A172 (cell line): ENCODE measurements around the gene TIMMDC1. TPM values are rescaled to one million over a fixed set of nuclear protein-coding genes. Genes with fewer than 3 reads are reported as not detected.

Experiments
- DNase-seq: peaks from one replicate; pipeline ENCODE4 v3.0.0-alpha.2; 2015; ENCODE audit warnings: low spot score
- total RNA-seq: library from RNA; depleted of rRNA; stranded (reverse); fragments of >200 nt; shearing (Covaris generic); gene quantifications from 2 replicates; pipeline ENCODE4 v1.2.3, GENCODE V29; 2014; rRNA removed

The TIMMDC1 gene, protein sequence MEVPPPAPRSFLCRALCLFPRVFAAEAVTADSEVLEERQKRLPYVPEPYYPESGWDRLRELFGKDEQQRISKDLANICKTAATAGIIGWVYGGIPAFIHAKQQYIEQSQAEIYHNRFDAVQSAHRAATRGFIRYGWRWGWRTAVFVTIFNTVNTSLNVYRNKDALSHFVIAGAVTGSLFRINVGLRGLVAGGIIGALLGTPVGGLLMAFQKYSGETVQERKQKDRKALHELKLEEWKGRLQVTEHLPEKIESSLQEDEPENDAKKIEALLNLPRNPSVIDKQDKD
- total RNA-seq = 74.4 and 113 TPM in 2 replicates

DNA sequence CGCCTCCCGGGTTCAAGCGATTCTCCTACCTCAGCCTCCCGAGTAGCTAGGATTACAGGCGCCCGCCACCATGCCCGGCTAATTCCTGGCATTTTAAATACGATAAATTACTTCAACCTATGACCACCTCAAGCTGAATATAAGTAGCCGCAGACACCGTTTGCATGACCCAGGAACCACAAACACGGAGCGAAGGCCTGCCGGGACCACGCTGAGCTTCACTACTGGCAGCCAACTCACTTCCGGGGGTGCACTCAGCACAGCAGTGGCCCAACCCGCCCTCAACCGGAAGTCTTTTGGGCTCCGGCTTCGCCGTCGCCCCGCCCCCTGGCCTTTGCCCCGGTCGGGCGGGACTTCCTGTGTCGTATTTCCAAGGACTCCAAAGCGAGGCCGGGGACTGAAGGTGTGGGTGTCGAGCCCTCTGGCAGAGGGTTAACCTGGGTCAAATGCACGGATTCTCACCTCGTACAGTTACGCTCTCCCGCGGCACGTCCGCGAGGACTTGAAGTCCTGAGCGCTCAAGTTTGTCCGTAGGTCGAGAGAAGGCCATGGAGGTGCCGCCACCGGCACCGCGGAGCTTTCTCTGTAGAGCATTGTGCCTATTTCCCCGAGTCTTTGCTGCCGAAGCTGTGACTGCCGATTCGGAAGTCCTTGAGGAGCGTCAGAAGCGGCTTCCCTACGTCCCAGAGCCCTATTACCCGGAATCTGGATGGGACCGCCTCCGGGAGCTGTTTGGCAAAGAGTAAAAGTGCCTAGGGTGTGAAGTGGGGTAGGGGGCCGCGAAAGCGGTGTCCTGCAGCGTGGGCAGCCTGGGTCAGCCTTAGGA, at the start of gene TIMMDC1:
TSS of gene TIMMDC1 (plus strand) at position 362 of the 826 bp plus-strand sequence. CDS start at position 549, 187 bp downstream.
- DNase-seq = peak; percentile 96

DNA sequence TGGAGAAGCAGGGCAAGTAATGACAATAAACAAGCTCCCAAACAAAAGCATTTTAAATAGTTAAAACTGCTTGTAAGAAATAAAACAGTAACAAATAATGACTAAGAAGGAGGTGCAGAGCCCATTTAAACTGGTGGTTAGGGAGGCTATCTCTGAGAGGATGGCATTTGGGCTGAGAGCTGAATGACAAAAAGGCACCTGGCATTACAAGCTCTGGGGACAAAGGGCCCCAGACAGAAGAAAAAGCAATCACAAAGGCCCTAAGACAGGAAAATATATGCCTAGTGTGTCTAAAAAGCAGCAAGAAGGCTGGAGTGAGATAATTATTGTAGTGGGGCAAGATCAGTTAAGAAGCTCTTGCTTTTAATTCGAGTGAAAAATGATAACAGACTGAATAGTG, 44.5 kb upstream of the TIMMDC1 start:
- no peak for DNase-seq

DNA sequence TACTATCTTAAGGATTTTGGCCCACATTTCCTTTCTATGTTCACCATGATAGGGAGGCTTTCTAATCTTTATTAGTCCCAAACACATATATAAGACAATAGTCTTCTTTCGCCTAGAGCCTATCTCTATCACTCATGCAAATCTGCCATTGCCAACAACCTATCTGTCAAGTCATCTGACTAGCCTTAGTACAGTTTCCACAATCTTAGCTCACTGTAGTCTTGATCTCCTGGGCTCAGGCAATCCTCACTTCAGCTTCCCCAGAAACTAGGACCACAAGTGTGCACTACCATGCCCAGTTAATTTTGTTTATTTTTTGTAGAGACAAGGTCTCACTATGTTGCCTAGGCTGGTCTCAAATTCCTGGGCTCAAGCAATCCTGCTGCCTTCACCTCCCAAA, 41.9 kb upstream of the TIMMDC1 start:
- DNase-seq = no peak

DNA sequence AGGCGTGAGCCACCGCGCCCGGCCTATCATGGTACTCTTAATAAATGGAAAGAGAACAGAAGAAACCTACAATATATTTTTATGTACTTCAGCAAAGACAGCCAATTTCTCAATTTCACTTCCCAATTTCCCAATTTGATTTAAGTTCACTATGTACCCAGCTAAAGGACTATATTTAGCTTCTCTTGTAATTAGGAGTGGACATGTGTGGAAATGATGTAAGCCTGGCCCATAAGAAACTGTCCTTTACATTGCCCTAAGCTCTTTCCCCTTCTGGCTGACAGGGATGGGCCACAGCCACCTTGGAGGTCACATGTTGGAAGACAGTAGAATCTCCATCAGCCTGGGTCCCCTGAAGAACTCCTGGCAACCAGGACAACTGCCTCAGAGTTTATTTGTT, 41.1 kb upstream of the TIMMDC1 start:
- DNase-seq = no peak

DNA sequence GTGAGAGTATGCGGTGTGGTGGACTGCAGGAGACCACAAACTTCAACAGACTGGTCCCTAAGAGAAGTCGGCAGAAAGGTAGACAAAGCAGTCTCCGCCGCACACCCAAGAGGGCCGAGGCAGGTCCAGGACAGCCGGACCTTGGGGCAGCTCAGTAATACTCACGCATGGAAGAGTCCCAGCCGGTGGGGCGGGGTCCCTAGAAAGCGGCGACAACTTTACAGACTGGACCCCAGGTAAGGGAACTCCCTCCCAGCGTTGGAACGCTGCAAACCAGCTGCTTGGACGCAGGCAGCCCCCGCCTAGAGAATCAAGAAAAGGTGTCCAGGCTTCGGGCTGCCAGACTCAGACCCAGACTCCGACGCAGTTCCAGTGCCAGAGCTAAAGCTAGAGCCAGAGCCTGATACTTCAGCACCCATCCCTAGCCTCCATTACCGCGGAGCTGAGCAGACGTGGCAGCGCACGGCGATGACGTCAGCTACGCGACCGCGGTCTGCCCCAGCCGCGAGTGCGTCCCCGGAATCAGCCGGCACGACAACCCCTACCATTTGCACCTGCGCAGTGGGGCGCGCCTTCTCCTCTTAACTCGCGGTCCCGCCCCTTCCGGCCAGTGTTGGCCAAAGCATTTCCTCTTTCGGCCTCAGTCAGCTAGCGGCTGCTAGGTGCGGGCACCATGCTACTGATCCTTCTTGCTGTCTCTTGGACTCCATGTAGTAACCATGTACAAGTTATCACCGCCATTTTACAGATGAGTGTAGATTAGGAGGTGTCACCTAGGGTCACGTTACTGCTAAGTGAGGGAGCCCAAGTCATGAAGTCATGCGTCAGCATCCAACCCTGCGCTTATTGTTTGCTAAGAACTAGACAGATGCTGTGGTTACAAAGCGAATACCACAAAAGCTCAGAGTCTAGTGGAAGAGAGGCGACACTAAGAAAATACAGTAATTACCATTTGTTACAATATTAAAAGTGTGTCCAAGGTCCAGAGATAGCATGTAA, 34.9 kb upstream of the TIMMDC1 start, which contains the start of gene TMEM39A:
TSS of gene TMEM39A (minus strand) at position 445 of the 999 bp plus-strand sequence. CDS start 1,541 bp downstream, outside the sequence.
- DNase-seq = peak; percentile 98

DNA sequence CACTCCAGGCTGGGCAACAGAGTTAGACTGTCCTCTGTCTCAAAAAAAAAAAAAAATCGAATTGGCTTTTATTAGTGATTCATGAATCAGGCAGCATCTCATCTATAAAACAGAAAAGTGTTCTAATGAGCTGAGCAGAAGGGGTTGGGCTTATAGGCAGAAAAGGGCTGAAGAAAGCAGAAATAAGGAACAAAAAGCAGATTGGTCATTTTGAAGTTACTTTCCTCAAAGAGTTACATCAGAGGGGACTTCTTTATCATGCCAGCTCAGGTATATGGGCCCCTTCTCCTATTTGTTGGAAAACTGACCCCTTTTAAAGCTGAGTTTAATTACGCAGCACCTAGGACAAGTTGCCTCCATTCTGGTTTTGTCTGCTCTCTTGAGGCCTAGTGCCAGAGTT, 30.3 kb upstream of the TIMMDC1 start:
- DNase-seq = no peak

DNA sequence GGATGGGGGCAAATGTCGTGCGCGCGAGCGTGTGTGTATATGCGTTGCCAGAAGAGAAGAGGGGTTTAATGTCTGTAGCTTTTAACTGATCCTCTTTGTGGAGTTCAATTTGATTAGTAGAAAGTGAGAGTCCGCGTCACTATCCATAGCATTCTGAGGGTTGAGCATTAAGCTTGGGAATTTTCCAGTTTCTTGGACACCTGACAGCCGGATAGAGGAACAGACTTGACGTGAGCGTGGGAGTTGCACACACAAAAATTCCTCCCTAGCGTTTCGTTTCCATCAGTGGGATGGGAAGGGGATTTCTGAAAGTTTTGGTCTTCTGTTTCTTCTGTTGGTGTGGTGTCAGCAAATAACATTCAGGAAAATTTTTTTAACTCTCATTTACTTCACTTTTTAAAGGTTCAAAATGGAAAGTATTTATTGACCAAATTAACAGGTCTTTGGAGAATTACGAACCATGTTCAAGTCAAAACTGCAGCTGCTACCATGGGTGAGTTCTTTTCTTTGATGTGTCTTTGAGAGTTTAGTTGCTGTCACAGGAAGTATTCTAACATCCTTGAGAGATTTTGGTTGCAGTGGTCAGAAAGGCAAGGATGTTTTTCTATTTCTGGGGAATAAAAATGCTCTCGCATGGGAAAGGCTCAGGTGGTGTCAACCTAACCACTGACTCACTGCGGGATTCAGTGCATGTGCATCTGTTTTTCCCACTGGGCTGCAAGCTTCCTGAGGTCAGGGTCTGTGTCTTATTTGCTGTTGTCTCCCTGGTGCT, 28.7 kb upstream of the TIMMDC1 start:
- DNase-seq = peak; percentile 39

DNA sequence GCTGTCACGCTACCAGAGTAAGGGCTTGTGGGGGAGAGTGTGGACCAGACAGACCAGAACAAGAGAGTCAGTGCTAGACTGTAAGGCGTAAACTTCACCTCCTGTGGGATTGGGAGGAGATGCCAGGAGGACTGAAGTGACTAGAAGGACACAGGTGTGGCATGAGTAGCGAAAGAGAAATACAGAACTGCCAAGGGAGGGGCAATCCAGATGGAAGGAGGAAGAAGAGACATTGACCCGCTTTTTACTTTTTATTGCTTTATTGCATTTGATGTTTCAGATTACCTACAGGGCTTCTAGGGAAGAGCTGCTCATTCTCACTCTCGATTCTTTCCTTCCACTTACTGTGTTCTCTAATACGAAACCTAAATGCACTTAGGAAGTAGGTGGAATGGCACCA, 27.5 kb upstream of the TIMMDC1 start:
- DNase-seq = no peak

DNA sequence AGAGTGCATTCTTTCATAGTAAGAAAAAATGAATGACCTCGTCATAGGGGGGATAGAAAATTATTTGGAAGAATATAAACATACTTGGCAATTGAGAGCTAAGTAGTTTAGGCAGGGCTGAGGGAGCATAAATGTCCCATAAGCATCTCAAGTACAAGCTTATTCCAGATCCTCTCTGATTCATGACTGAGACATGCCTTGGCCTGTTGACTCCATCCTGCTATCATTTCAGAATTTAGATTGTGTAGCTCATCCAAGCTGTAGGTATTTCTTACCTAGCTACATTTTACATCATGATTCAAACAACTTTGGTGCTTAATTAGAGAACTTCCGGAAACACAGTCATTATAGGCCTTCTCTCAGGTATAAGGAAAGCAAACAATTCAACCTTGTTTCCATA, 17.3 kb upstream of the TIMMDC1 start:
- DNase-seq = no peak

DNA sequence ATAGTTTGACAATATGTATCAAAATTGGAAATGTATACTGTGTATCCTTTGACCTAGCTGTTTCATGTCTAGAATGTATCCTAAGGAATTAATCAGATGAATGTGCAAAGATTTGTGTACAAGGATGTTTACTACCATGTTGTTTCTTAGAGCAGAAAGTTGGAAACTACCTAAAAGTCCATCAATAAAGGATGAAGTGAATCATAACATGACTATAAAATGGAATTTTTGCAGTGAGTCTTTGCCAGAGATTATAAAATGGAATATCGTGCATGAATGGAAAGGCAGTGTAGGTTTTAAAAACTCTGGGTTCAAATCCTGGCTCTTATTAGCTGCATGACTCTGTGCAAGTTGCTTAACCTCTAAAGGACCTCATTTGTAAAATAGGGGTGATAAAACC, 15.2 kb upstream of the TIMMDC1 start:
- no peak for DNase-seq

DNA sequence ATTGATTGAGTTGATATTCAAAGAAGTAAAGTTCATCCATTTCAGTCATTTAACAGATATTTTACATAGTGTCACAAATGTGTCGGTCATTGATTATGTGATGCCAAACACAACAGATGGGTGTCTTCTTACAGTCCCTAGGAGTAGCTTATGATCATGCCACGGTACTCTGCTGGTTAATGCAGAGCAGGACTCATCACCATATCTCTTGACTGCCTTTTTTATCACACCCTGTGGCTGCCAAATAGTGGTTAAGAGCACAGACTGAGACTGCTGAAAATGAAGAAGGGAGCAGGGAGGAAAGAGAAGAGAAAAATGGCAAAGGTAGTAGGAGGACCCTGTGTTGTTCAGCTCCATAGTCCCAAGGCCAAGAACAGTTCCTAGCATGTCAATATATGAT, 12.8 kb upstream of the TIMMDC1 start:
- no peak for DNase-seq

DNA sequence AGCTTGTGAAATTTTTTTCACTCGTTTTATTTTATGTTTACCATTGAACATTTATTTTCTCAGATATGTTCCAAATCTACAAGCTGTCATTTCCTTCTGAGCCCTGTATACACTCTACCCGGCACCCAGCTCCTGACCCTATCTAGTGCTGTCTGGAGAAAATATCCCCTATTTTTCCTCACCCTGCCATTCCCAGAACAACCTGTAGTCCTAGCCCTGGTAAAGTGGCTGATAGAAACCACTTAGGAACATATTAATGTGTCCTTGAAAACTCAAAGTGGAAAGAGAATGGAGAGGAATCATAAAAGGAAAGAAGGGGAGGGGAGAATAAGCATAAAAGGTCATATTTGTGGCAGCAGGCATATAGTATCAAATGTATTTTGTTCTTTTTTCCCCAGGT, 8.2 kb upstream of the TIMMDC1 start:
- no peak for DNase-seq

DNA sequence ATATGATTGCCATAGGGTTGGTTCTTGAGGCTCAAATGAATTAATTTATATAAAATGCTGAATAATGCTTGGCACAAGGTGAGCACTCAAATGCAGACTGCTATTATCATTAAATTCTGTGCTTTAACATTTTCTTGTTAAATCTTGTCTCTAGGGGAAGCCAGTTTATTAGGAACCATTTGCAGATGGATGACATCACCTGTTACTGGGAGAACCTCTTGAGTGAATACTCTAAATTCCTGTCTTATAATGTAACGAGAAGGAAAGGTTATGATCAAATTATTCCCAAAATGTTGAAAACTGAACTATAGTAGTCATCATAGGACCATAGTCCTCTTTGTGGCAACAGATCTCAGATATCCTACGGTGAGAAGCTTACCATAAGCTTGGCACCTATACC, 6.2 kb upstream of the TIMMDC1 start:
- no peak for DNase-seq

DNA sequence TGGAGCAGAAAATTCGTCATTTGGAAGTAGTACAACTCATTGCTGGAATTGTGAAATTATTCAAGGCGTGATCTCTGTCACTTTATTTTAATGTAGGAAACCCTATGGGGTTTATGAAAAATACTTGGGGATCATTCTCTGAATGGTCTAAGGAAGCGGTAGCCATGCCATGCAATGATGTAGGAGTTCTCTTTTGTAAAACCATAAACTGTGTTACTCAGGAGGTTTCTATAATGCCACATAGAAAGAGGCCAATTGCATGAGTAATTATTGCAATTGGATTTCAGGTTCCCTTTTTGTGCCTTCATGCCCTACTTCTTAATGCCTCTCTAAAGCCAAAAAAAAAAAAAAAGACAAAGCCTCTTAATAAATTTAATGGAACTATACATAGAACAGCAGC, 5.5 kb upstream of the TIMMDC1 start:
- DNase-seq = no peak

DNA sequence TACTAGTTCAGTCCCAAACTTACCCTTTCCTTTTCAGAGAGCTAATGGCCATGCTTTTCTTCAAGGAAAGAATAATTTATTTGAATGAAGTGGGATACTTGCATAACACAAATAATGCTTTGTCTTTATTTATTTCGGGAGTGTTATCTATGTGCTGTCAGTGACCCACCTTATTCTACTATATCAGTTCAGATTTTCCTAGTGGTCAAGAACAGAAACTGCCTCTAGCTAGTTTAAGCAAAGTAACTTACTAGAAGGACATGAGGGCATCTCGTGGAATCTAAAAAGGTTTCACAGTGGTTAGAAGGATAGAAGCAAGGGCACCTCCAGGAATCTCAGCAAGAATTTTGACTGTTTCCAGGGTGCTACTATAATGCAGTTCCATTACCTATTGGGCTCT, 3.8 kb upstream of the TIMMDC1 start:
- DNase-seq = no peak

DNA sequence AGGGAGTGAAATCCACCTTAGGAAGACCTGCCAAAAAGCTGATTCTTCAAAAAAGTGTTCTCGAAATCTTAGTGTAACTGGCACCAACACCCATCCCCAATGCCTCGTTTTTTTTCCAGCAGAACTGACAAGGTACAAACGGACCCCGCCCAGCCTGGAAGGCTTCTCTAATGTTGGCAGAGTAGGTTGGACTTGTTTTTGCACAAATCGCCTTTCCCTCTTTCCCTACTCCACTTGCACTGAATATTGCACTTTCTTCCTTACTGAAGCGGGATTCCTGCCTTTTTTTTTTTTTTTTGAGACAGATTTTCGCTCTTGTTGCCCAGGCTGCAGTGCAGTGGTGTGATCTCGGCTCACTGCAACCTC, 544 bp upstream of the TIMMDC1 start:
- peak; percentile 40 for DNase-seq

DNA sequence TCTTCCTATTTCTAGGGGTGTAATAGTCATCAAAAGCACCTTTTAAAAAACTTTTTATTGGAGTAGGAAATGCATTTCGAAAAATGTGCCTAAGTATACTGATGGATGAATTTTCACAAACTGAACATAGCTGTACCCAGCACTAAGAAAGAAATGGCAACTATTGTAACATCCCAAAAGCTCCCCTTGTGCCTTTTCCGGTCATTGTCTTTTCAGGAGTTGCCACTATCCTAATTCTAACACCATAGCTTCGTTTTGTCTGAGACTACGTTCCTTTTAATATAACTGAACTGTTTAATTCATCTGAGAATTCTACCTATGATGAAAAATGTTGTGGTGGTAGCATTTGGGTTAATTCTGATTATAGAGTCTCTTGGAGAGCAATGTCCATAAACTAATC, 1.9 kb downstream of the TIMMDC1 start:
- no peak for DNase-seq

DNA sequence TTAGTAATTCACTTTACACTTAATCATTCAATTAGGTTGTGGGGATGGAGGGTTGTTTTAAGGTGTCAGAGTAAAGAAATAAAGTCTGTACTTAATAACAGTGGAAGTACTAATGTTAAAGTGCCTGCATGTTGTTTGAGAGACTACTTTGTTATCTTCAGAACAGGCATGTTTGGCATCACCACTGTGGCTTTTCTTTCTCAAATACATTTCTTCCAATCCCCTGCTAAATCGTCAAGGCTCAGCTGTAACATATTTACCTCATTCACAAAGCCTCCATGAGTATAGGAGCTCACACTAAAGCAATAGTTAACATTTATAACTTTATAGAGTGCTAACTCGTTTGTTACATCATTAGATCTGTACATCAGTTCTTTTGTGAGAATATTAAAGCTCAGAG, 2.6 kb downstream of the TIMMDC1 start:
- no peak for DNase-seq

DNA sequence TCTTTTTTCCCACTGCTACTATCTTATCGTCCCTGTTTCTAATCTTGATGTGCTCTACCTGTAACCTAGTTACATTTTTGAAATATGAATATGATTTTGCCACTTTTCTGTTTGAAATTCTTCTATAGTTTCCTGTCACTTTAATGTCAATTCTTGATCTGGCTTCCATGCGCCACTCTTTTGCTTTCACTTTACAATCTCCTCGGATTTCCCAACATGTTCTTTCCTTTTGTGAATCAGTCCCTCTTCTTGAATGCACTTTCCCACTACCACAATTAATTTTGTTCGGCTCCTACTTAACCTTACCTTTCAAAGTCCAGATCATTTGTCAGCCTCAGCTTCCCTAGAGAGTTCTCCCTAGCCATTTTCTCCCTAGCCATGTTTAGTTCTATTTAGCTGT, 8.3 kb downstream of the TIMMDC1 start:
- DNase-seq = no peak

DNA sequence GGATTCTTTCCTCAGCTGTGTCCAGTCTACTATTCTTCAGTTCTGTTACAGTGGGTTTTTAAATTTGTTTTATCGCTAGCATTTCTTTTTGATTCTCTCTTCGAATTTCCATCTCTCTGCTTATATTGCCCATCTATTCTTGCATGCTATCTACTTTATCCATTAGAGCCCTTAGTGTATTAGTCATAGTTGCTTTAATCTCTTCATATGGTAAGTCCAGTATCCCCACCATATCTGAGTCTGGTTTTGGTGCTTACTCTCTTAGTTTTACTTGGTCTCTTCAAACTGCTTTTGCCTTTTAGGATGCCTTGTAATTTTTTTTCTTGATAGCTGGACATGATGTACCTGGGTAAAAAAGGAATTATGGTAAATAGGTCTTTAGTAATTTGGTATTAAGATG, 9.1 kb downstream of the TIMMDC1 start:
- DNase-seq = no peak

DNA sequence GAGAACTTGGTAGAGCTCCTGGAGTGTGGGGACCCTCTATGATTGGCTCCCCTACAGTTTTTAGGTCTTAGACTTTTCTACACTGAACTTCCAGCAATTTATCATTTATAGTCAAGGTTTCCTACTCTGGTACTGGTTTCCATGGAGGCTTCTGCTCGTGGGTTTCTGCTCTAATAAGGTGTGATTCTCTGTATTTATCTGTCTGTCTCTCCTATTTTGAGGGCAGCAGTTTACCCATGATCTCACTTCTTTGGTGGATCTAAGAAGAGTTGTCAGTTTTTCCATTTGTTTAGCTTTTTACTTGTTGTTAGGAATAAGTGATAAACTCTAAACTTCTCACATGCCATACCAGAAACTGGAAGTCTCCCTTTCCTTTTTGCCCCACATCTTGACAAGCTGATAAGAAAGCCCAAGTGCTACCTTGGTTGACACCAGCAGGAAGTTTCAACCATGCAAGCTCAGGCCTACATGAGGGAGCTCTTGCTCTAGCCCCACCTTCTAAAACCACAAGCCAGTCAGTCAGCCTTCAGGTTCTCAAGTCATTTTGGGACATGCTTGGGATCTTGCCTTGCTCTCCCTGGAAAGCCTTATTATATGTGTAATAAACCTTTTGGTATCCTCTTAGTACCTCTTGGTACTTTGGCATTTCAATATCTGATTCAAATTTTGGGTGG, 10.0 kb downstream of the TIMMDC1 start:
- no peak for DNase-seq
